GM11168 (cell line): ENCODE data around the gene SPP1.
"Not testable (repeated sequence)": the region's sequence is repeated elsewhere in the genome, so short reads cannot be mapped to it uniquely, and the experiment has no call there.

Experiments
- in situ Hi-C: fragments of 300-500 bp; cut with MboI; formaldehyde crosslinking; loops from one replicate; pipeline ENCODE4 v1.12.0; 2022; ENCODE audit warnings: low sequenced_read_pairs; ENCODE audit not compliant: unreplicated experiment

The SPP1 gene

DNA sequence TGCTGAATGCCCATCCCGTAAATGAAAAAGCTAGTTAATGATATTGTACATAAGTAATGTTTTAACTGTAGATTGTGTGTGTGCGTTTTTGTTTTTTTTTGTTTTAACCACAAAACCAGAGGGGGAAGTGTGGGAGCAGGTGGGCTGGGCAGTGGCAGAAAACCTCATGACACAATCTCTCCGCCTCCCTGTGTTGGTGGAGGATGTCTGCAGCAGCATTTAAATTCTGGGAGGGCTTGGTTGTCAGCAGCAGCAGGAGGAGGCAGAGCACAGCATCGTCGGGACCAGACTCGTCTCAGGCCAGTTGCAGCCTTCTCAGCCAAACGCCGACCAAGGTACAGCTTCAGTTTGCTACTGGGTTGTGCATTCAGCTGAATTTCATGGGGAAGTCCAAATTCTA lies at the start of gene SPP1:
Gene SPP1, plus strand, starts transcription at position 249 of the 400 bp plus-strand sequence. CDS start 1,182 bp downstream, outside the sequence.
- in situ Hi-C loops, result loop anchor here (10.0 to 25.0 kb wide), 2 partner anchors 121 to 288 kb away; no protein-coding TSS in a partner anchor

GRCh38 chr4:87926554-87927098 lies 48.9 kb upstream of the SPP1 start:
- in situ Hi-C loops, result no loop called here

DNA sequence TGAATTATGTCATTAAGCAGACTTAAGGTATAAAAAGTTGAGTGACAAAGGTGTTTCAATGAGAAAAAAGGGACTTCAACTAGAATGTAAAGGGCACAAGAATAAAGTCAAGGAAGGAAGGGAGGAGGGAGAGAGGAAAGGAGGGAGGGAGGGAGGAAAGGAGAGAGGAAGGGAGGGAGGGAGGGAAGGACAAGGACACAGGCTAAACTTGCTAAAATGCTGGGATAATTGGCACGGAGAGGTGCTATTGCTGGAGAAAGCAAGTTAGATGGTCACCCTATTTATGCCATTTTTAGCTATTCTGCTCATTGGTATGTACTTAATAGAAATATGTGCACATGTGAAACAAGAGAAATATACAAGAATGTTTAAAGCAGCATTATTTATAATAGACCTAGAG lies 44.9 kb upstream of the SPP1 start:
- in situ Hi-C loops, result no loop called here

DNA sequence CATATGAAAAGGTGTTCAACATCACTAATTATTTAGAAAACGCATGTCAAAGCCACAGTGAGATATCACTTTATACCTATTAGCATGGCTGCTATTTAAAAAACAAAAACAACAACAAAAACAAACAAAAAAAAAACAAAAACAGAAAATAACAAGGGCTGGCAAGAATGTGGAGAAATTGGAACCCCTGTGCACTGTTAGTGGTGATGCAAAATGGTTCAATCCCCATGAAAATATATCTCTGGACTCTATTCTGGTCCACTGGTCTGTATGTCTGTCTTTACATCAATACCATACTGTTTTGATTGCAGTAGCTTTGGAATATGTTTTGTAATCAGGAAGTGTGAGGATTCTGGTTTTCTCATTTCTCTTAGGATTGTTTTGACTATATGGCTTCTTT lies 43.6 kb upstream of the SPP1 start:
- in situ Hi-C loops, result no loop called here

DNA sequence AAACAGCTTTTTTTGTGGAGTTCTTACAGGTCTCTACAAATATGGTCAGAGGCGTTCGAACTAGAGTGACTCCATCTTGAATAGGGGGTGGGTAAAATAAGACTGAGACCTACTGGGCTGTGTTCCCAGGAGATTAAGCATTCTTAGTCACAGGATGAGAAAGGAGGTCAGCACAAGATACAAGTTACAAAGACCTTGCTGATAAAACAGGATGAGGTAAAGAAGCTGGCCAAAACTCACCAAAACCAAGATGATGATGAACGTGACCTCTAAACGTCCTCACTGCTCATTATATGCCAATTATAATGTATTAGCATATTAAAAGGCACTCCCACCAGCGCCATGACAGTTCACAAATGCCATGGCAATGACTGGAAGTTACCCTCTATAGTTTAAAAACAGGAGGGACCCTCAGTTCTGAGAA lies 42.8 kb upstream of the SPP1 start:
- in situ Hi-C loops, result no loop called here

- in situ Hi-C loops, result no loop called here
Observed at GRCh38 chr4:87933337-87933736, 42.2 kb upstream of the SPP1 start.

- in situ Hi-C loops, result no loop called here
Observed at GRCh38 chr4:87934157-87934704, 41.3 kb upstream of the SPP1 start.

GRCh38 chr4:87934973-87935372 lies 40.5 kb upstream of the SPP1 start:
- in situ Hi-C loops, result no loop called here

DNA sequence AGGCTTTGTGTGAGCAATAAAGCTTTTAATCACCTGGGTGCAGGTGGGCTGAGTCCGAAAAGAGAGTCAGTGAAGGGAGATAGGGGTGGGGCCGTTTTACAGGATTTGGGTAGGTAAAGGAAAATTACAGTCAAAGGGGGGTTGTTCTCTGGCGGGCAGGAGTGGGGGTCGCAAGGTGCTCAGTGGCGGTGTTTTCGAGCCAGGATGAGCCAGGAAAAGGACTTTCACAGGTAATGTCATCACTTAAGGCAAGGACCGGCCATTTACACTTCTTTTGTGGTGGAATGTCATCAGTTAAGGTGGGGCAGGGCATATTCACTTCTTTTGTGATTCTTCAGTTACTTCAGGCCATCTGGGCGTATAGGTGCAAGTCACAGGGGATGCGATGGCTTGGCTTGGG lies 39.6 kb upstream of the SPP1 start:
- in situ Hi-C loops, result not testable (repeated sequence)

- in situ Hi-C loops, result no loop called here
Observed at GRCh38 chr4:87937523-87937922, 38.0 kb upstream of the SPP1 start.

- in situ Hi-C loops, result no loop called here
Observed at GRCh38 chr4:87938746-87939145, 36.8 kb upstream of the SPP1 start.

DNA sequence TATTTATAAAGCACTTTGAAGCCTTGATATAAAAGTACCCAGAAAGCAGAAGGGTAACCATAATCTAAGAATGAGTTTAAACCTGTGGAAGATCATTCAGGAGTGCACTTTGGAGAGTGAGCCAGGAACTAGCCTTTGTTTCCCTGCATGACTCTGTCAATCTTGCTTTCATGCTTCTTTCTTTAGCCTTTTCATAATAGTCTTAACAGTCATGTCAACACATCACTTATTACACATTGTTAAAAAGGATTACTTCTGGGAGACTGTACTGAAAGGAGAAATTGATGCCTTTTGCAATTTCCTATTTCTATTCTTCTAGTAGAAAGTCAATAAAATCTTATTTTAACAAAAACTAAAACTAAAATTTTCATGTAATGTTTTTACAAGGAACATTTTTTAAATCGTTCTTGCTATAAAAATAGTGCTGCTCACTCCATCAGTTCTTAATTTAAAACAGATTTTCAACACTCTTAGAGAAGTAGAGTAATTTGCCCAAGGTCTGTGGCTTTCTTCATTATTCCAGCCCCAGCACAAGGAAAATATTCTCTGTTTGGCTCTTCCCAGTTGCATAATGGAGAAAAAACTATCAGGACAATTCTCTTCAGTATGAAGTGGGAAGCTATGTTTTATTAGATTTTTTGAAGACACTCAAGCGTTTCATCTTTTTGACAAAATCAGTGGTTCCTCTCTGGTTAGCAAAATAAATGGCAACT lies 35.4 kb upstream of the SPP1 start:
- in situ Hi-C loops, result no loop called here

DNA sequence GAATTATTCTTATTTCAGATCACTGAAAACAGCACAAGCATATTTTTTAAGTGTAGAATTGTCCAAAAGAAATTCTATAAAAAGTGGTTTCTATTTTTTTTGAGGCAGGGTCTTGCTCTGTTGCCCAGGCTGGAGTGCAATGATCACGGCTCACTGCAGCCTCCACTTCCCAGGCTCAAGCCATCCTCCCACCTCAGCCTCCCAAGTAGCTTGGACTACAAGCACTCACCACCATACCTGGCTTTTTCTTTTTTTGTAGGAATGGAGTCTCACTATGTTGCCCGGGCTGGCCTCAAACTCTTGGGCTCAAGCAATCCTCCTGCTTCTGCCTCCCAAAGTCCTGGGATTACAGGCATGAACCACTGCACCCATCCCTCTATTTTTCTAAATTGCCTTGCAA lies 34.7 kb upstream of the SPP1 start:
- in situ Hi-C loops, result not testable (repeated sequence)

DNA sequence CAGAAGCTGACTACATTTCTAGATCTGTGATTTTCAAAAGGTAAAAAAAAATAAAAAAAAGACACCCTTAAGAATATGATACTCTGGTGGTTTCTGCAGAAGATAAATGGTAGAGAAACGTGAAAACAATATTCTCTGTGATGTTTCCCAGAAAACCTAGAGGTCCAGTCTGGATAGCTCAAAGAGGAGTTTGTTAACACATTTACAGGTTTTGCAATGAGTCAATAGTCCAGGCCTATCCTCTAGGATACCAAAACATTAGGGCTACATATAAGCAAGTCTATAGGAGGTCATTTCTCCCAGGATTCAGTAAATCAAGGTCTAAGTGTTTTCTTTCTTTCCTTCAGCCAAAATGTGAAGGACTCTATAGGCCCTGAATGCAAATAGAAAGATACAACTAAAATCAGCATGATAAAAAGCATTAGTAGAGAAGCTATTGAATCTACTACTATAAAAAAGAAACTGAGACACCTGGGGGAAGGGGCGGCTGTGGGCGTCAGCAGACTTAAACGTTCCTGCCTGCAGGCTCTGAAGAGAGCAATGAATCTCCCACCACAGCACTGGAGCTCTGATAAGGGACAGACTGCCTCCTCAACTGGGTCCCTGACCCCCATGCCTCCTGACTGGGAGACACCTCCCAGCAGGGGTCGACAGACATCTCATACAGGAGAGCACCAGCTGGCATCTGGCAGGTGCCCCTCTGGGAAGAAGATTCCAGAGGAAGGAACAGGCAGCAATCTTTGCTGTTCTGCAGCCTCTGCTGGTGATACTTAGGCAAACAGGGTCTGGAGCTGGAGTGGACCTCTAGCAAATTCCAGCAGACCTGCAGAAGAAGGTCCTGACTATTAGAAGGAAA lies 33.7 kb upstream of the SPP1 start:
- in situ Hi-C loops, result no loop called here

DNA sequence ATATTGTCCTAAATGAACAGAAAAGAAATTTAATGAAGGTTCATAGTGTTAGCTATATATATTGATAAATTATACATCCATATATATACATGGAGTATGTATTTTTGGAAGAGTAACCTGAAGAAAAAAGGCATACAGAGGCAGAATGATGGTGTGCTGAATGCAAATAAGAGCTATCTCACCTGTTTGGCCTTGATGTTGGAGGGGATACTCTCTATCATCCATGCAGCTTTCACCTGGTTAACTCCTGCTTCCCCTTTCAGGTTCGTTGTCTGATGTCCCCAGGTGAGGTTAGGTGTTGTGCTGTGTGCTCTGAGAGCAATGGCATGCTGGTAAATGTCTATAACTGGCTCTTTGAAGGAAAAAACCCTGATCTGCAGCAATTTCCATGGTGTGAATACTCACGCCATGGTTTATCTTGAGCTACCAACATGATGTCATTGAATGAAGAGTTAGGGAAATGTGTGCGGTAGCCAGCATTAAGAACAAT lies 31.8 kb upstream of the SPP1 start:
- in situ Hi-C loops, result no loop called here

DNA sequence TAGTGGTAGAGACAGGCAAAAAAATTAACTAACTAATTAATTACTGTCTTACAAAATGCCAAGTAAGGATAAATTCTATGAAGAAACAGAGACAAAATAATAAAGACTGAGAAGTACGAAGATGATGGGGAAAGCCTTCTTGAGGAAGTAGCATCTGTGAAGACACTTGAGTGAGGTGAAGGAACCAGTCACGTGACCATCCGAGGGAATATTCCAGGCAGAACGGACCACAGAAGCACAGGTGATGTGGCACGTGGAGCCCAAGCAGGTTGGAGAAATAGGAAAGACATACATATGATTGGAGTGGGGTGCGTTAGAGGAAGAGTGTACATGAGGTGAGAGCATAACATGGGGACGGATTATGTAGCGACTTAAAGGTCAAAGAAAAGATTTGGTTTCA lies 30.5 kb upstream of the SPP1 start:
- in situ Hi-C loops, result no loop called here

DNA sequence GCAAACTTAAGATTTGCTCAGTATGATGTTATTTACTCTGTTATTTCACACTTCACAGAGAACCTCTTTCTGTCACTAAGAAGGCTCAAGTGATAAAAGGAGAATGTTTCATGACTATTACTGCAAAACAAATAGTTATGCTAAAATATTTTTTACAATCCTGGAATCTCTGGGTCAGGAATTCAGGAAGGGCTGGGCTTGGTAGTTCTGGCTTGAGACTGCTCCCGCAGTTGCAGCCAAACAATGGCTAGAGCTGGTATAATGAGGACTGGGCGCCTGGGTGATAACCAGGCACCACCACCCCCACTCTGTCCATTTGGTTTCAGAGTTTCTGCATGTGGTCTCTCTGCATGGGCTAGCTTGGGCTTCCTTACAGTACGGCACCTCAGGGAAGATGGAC lies 28.7 kb upstream of the SPP1 start:
- in situ Hi-C loops, result no loop called here

DNA sequence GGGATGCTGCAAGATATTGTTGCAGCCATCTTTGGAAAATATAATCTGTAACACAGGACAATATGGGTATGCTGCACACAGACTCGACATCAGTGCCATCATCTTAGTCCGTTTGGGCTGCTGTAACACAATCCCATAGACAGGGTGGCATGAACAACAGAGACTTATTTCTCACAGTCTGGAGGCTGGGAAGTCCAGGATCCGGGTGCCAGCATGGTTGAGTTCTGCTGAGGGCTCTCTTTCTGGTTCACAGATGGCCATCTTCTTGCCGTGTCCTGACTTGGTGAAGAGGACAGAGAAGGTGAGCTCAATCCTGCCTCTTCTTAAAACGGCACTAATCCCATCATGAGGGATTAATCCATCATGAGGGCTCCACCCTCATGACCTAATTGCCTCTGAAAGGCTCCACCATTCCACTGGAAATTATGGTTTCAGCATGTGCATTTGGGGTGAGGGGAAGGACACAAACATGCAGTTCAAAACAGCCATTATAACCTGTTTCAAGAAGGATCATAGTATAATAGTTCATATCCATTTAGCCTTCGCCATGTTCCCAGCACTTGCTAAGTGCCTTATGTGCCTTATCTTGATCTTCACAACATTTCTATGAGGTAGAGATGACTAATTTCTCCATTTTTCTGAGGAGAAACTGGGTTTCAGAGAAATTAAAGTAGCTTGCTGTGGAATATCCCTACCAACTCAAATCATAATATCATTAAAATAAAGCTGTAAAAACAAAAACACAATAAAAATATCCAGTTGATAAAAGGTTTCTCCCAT lies 27.9 kb upstream of the SPP1 start:
- in situ Hi-C loops, result no loop called here

- in situ Hi-C loops, result no loop called here
Observed at GRCh38 chr4:87949961-87950360, 25.6 kb upstream of the SPP1 start.

- in situ Hi-C loops, result no loop called here
Observed at GRCh38 chr4:87950493-87950892, 25.0 kb upstream of the SPP1 start.
